Heart right ventricle (tissue), 16 donors: ENCODE results near the gene STIP1. TPM values are rescaled to one million over a fixed set of nuclear protein-coding genes. Genes with fewer than 3 reads are reported as not detected.
A peak's percentile ranks its signal among the peaks of the same experiment; 100 is the strongest.

Experiments used
- ATAC-seq, 8 donors: fragments of 200-7000 bp; cut with Tn5 transposase; one replicate each; pipeline ENCODE4 v1.9.1; 2020; ENCODE audit warnings: mild to moderate bottlenecking in 8 of 8, moderate library complexity in 8 of 8, moderate number of reproducible peaks in 1 of 8
- DNase-seq, 2 donors: peaks; one replicate each; pipeline ENCODE4 v3.0.0-alpha.2; 2020
- H3K27ac ChIP-seq, 10 donors: fragments of 200-600 bp; sonication (generic) in 2 of 10; one replicate each; pipeline versions ENCODE4 v1.5.0 to v1.8.0; 2020 to 2022; ENCODE audit warnings: mild to moderate bottlenecking in 3 of 10
- H3K27me3 ChIP-seq, 7 donors: fragments of 200-600 bp; one replicate each; pipeline ENCODE4 v1.8.0; 2021 to 2022; ENCODE audit warnings: mild to moderate bottlenecking in 2 of 7
- H3K36me3 ChIP-seq, 9 donors: fragments of 200-600 bp; sonication (generic) in 1 of 9; one replicate each; pipeline versions ENCODE4 v1.5.0 to v1.8.0; 2020 to 2022; ENCODE audit warnings: mild to moderate bottlenecking in 2 of 9
- H3K4me1 ChIP-seq, 9 donors: fragments of 200-600 bp; sonication (generic) in 1 of 9; one replicate each; pipeline versions ENCODE4 v1.5.0 to v1.8.0; 2020 to 2022; ENCODE audit warnings: mild to moderate bottlenecking in 4 of 9
- H3K4me3 ChIP-seq, 10 donors: fragments of 200-600 bp; sonication (generic) in 2 of 10; one replicate each; pipeline versions ENCODE4 v1.5.0 to v1.8.0; 2020 to 2022; ENCODE audit warnings: mild to moderate bottlenecking in 7 of 10, moderate library complexity in 2 of 10
- H3K9me3 ChIP-seq, 11 donors: fragments of 200-600 bp in 10 of 11; sonication (generic) in 2 of 11; one replicate each; pipeline versions ENCODE4 v1.5.0 to v1.8.0; 2013 to 2022; ENCODE audit warnings: mild to moderate bottlenecking in 2 of 11, control low read depth in 1 of 11, moderate library complexity in 1 of 11
- CTCF ChIP-seq, 9 donors: fragments of 200-600 bp; sonication (generic) in 2 of 9; IDR thresholded peaks; one replicate each; pipeline versions ENCODE4 v1.5.0 to v1.8.0; 2021 to 2022; ENCODE audit warnings: antibody characterized with exemption in 9 of 9, mild to moderate bottlenecking in 5 of 9, moderate library complexity in 1 of 9
- WGBS, 2 donors: extraction: QIAGEN DNeasy Blood & Tissue Kit; methylation state at CpG; one replicate each; pipeline ENCODE4 v1.1.7; 2013; ENCODE audit warnings: inconsistent platforms in 1 of 2; 5-methylcytosine and 5-hydroxymethylcytosine counted together
- intact Hi-C, 10 donors: fragments of 100-400 bp; cut with DNase I; formaldehyde crosslinking; loops; one replicate each; pipeline versions ENCODE4 v1.11.1 to v1.14.2; 2022
- polyA plus RNA-seq, 2 donors: library from polyadenylated mRNA; stranded (reverse); fragments of 200-250 nt; gene quantifications; one replicate each; pipeline ENCODE4 v1.2.3, GENCODE V29; 2013
- total RNA-seq, 10 donors: library from RNA; stranded (reverse); fragmentation: NEBNext Ultra II Directional in 3 of 10; extraction: Animal tissue kit (Norgen Biotek cat#: 25700) in 3 of 10; gene quantifications; one replicate each; pipeline versions ENCODE4 v1.2.1 to v1.2.4, GENCODE V29; 2021 to 2023
- donor health status: Arrhythmogenic right ventricular cardiomyopathy.
- donor health status: ischemic (EF 13 %, LVEDD 7.1; RV severe dilation, severe dysfunction).
- donor health status: healthy with polysubstance abuse.
- donor health status: DM: no; HTN: yes; CAD: no.
- donor health status: DM: no; HTN: no; CAD: no.
- donor health status: ischemic (EF 25% LVEDD 6.9; RV normal size, moderate dysfunction).
- donor health status: ischemic (EF 25% LVEDD 5.7; RV mildly dilated, moderate dysfunction).
- donor health status: healthy.
- donor health status: DM: yes; HTN: yes; CAD: no.
- donor health status: Ischemic cardiomyopathy.
- donor health status: ischemic (EF 35%, LVEDD 5.7; RV mildly dilated, moderate dysfunction).
- donor health status: nonischemic (EF 11% LVEDD 7.7; RV severe dilation, severe dysfunction).
- donor health status: DM: yes; HTN: yes; CAD: no.
- donor health status: PGD.
- donor health status: ischemic (EF 29% LVEDD 5.4; RV normal size, mild dysfunction).
- donor health status: nonischemic (EF 23%, LVEDD 6.1; RV moderate dilation, normal function).

Gene STIP1
- total and polyA plus RNA-seq, 12 donors: 55.3 to 144 (median 87.9) TPM

DNA sequence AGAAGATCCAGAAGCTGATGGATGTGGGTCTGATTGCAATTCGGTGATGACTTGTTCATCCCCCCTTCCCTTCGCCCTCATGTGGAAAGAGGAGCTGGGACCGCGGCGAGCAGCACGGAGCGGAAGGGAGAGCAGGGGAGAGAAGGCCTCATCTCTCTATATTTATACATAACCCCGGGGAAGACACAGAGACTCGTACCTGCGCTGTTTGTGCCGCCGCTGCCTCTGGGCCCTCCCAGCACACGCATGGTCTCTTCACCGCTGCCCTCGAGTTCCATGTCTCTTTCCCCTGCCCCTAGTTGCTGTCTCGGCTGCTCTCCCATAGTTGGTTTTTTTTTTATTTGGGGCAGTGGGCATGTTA, 18.1 kb downstream of the STIP1 start:
- 85 to 90% methylated on average over 16 of the region's 16 CpGs for WGBS, 2 donors
- no peak for TF ChIP-seq CTCF (IDR thresholded peaks at IDR 0.05)
- H3K36me3 ChIP-seq: peaks cover 5 to 75% (median 47%) of the 10 kb centered on the region in 9 donors
- H3K27me3 ChIP-seq: no peaks in the 10 kb centered on the region
- no peak overlapping the region for H3K27ac ChIP-seq
- H3K4me3 ChIP-seq: no peak overlapping the region
- DNase-seq (no peak), ATAC-seq (no peak)
- intact Hi-C loops: loop anchor here in 7 of 10 donors (1.0 to 5.0 kb wide), 4 partner anchors 64 to 98 kb away; partner anchors contain the start of gene CATSPERZ (in 5 of the 7)
- no peaks in the 10 kb centered on the region for H3K9me3 ChIP-seq
- H3K4me1 ChIP-seq: peaks cover 7 to 51% (median 39%) of the 10 kb centered on the region in 9 donors

DNA sequence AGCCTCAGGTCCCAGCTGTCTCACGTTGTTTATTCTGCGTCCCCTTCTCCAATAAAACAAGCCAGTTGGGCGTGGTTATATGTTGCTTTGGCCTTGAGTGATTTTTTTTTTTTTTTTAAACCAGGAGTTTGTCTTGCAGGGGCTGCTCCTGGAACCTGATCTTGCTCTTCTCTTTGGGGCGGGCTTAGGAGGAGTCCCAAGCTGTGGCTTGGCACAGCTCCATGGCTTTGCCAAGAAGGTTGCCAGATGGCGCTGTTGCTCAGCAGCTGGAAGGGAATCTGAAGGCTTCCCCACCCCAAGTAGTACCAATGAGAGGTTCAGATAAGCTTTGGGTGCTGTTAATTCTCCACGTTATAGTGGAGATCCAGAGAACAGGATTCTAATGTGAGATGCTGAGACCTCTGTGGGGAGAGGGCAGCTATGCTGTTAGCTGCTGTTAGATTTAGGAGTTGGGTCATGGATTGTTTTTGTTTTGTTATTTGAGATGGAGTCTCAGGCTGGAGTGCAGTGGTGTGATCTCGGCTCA, 18.6 kb downstream of the STIP1 start:
- H3K4me1 ChIP-seq: peaks cover 7 to 55% (median 39%) of the 10 kb centered on the region in 9 donors
- no peak overlapping the region for H3K4me3 ChIP-seq
- peaks cover 5 to 75% (median 44%) of the 10 kb centered on the region in 9 donors for H3K36me3 ChIP-seq
- H3K27ac ChIP-seq: peak overlapping the region in 7 of 10 donors; percentile 1 to 99 (median 28)
- TF ChIP-seq CTCF (IDR thresholded peaks at IDR 0.05): peak; percentile 39 to 83 (median 73)
- peak; percentile 82 to 85 for DNase-seq
- no peaks in the 10 kb centered on the region for H3K27me3 ChIP-seq
- ATAC-seq: peak; percentile 46 to 75 (median 64)
- intact Hi-C loops: loop anchor here in 7 of 10 donors (1.0 to 5.0 kb wide), 4 partner anchors 64 to 98 kb away; partner anchors contain the start of gene CATSPERZ (in 5 of the 7)
- H3K9me3 ChIP-seq: no peaks in the 10 kb centered on the region
- WGBS, 2 donors: 43 to 51% methylated on average over 7 of the region's 7 CpGs

GRCh38 chr11:64206457-64207255, 20.7 kb downstream of the STIP1 start, which contains the start of gene FERMT3:
FERMT3 (plus strand) TSS chr11:64206721; CDS start chr11:64207365, 644 bp downstream.
- intact Hi-C loops: loop anchor here in 3 of 10 donors (5.0 kb wide), 2 partner anchors 91 to 96 kb away; partner anchors contain the start of gene CATSPERZ (in 1 of the 3)
- peak; percentile 6 to 61 (median 46) for ATAC-seq
- H3K4me1 ChIP-seq: peaks cover 7 to 55% (median 39%) of the 10 kb centered on the region in 9 donors

More at GRCh38 chr11:64206457-64207255, 20.7 kb downstream of the STIP1 start, which contains the start of gene FERMT3:
- Histone ChIP-seq H3K27me3 (no peaks in the 10 kb centered on the region), H3K27ac (peak within 1 kb of the TSS; percentile 82 to 99 (median 91)), H3K36me3 (peaks cover 0 to 74% (median 26%) of the 10 kb centered on the region in 9 donors), H3K9me3 (no peaks in the 10 kb centered on the region), H3K4me3 (peak within 1 kb of the TSS in 9 of 10 donors; percentile 28 to 76 (median 51))
- DNase-seq: peak; percentile 61 to 64
- WGBS, 2 donors: 76 to 82% methylated on average over 27 of the region's 27 CpGs
- TF ChIP-seq CTCF (IDR thresholded peaks at IDR 0.05): no peak
